Upper lobe of left lung (tissue), 4 donors: ENCODE measurements around the gene TAOK3.

Experiments
- CTCF ChIP-seq, 6 experiments: fragments of 450-650 bp in 4 of 6; fragments of 200-600 bp in 2 of 6; sonication (generic) in 2 of 6; IDR thresholded peaks; one replicate each; pipeline ENCODE4 v1.5.1; 2016 to 2019; ENCODE audit warnings: antibody characterized with exemption in 6 of 6
- EP300 ChIP-seq, 4 donors: sonication (generic); formaldehyde crosslinking; IDR thresholded peaks; one replicate each; pipeline ENCODE4 v1.5.1; 2017; ENCODE audit warnings: antibody characterized with exemption in 4 of 4, control low read depth in 2 of 4
- POLR2AphosphoS5 ChIP-seq, 2 donors: sonication (generic); formaldehyde crosslinking; IDR thresholded peaks; one replicate each; pipeline ENCODE4 v1.5.1; 2017; ENCODE audit warnings: antibody characterized with exemption in 2 of 2

- TF ChIP-seq CTCF (IDR thresholded peaks at IDR 0.05) (no peak), POLR2AphosphoS5 (IDR thresholded peaks at IDR 0.05) (no peak), EP300 (IDR thresholded peaks at IDR 0.05) (no peak)
Measured at GRCh38 chr12:118287728-118288127, 85.0 kb downstream of the TAOK3 start.
